K562 (cell line): ENCODE measurements around the gene SORBS2. TPM values are rescaled to one million over a fixed set of nuclear protein-coding genes. Genes with fewer than 3 reads are reported as not detected.

Experiments
- ATAC-seq: fragments of 200-7000 bp; cut with Tn5 transposase; 3 replicates; pipeline ENCODE4 v1.9.1; 2020; ENCODE audit warnings: moderate library complexity
- BruUV-seq: library from RNA; stranded (reverse); fragments of 400-500 nt; replicated peaks from 2 replicates; lab custom pipeline; 2021; lab: Mats Ljungman, UMichigan
- CTCF ChIA-PET: fragments of 300-600 bp; formaldehyde crosslinking; extraction: SDS; loops from one replicate; lab custom pipeline; 2021; ENCODE audit warnings: low intra/inter-chr PET ratio; lab: Yijun Ruan, JAX
- POLR2A ChIA-PET: fragments of 300-600, 350-650 bp; sonication (Branson Sonifier 250); formaldehyde crosslinking; extraction: SDS; loops from one replicate; lab custom pipeline; 2021; ENCODE audit warnings: antibody characterized with exemption, inconsistent platforms; lab: Yijun Ruan, JAX
- DNase-seq, 4 experiments: peaks; one replicate each; pipeline versions ENCODE4 v3.0.0 to v3.0.0-alpha.2; 2011 to 2018; ENCODE audit warnings: low spot score in 3 of 4, mixed read lengths in 3 of 4; ENCODE audit errors: extremely low read depth in 1 of 4
- FAIRE-seq: peaks from 2 replicates; lab custom pipeline; 2011; peaks lifted over from hg19 to GRCh38; lab: Jason Lieb, UNC
- H2AFZ ChIP-seq: 2 replicates; pipeline ENCODE4 v1.6.0; 2011; ENCODE audit warnings: low read depth, low read length, control low read depth, inconsistent platforms
- H3K27ac ChIP-seq: fragments of 200-600 bp; 3 replicates; pipeline ENCODE4 v1.8.0; 2011; ENCODE audit warnings: low read depth, mild to moderate bottlenecking, control low read depth, inconsistent platforms, low read length, moderate library complexity, mixed read lengths; ENCODE audit errors: extremely low read depth
- H3K27me3 ChIP-seq, 2 experiments: fragments of 300-600 bp in 1 of 2; 2 replicates in 1 of 2; 3 replicates in 1 of 2; pipeline versions ENCODE4 v1.6.0 to v1.8.0; 2011; ENCODE audit warnings: inconsistent platforms in 2 of 2, low read length in 2 of 2, mild to moderate bottlenecking in 1 of 2, mixed read lengths in 1 of 2, moderate library complexity in 1 of 2; ENCODE audit not compliant: control insufficient read depth in 2 of 2, insufficient read depth in 2 of 2
- H3K36me3 ChIP-seq: fragments of 300-600 bp; 3 replicates; pipeline ENCODE4 v1.8.0; 2011; ENCODE audit warnings: mild to moderate bottlenecking, low read length, inconsistent platforms; ENCODE audit not compliant: control insufficient read depth, insufficient read depth
- H3K4me1 ChIP-seq, 2 experiments: fragments of 200-600 bp in 1 of 2; replicated peaks in 1 of 2; 2 replicates in 1 of 2; 3 replicates in 1 of 2; pipeline versions ENCODE4 v1.5.1 to v1.8.0; 2011; ENCODE audit warnings: inconsistent platforms in 2 of 2, low read length in 2 of 2, mild to moderate bottlenecking in 1 of 2, mixed read lengths in 1 of 2, moderate library complexity in 1 of 2; ENCODE audit not compliant: control insufficient read depth in 2 of 2, insufficient read depth in 2 of 2
- H3K4me2 ChIP-seq: 2 replicates; pipeline ENCODE4 v1.6.1; 2011; ENCODE audit warnings: low read length, control low read depth, inconsistent platforms, mixed read lengths; ENCODE audit not compliant: insufficient read depth
- H3K4me3 ChIP-seq: fragments of 200-600 bp; sonication (generic), shearing (Covaris generic); 2 replicates; pipeline ENCODE4 v1.5.1; 2016; ENCODE audit warnings: control low read depth, inconsistent platforms
- H3K79me2 ChIP-seq: fragments of 200-600 bp; 3 replicates; pipeline ENCODE4 v1.8.0; 2011; ENCODE audit warnings: low read length, inconsistent platforms; ENCODE audit not compliant: control insufficient read depth, insufficient read depth
- H3K9ac ChIP-seq, 2 experiments: 2 replicates each; pipeline versions ENCODE4 v1.6.0 to v1.6.1; 2011; ENCODE audit warnings: low read depth in 2 of 2, low read length in 2 of 2, control low read depth in 1 of 2, inconsistent platforms in 1 of 2, mild to moderate bottlenecking in 1 of 2, mixed read lengths in 1 of 2; ENCODE audit not compliant: insufficient read depth in 1 of 2
- H3K9me1 ChIP-seq: one replicate; pipeline ENCODE4 v1.6.0; 2011; ENCODE audit warnings: inconsistent platforms, mild to moderate bottlenecking, low read length, moderate library complexity; ENCODE audit not compliant: control insufficient read depth, insufficient read depth
- H3K9me3 ChIP-seq: replicated peaks from 2 replicates; pipeline ENCODE4 v1.5.1; 2011; ENCODE audit warnings: low read depth, low read length, inconsistent platforms; ENCODE audit not compliant: control insufficient read depth, insufficient read depth
- H4K20me1 ChIP-seq: replicated peaks from 2 replicates; pipeline ENCODE4 v1.6.1; 2011; ENCODE audit warnings: low read length, inconsistent platforms, mixed read lengths; ENCODE audit not compliant: control insufficient read depth, insufficient read depth
- SLC30A9 ChIP-seq: fragments of 250-450 bp; sonication (Bioruptor Pico); IDR thresholded peaks from 2 replicates; pipeline ENCODE4 v1.8.0; 2022; ENCODE audit warnings: mild to moderate bottlenecking, moderate library complexity
- WGBS: fragments of 100-300 bp; shearing (Covaris generic); methylation state at CpG from one replicate; pipeline ENCODE4 v1.1.6; 2016; ENCODE audit warnings: low coverage, mixed read lengths; ENCODE audit not compliant: insufficient coverage; ENCODE audit errors: missing lambda C conversion rate; 5-methylcytosine and 5-hydroxymethylcytosine counted together
- in situ Hi-C: fragments of 300-500 bp; cut with MboI; formaldehyde crosslinking; loops from 4 replicates; pipeline ENCODE4 v1.15.0; 2018; ENCODE audit warnings: inconsistent platforms, mixed read lengths
- intact Hi-C: fragments of 100-400 bp; cut with micrococcal nuclease; formaldehyde crosslinking; loops from 2 replicates; pipeline ENCODE4 v1.14.2; 2022
- polyA plus RNA-seq, 8 experiments: library from polyadenylated mRNA; depleted of rRNA in 4 of 8; stranded (reverse) in 5 of 8; unstranded in 3 of 8; fragments of >200 nt; fragmentation: Nextera tagmentation in 2 of 8; fragmentation: Illumina TruSeq in 1 of 8; extraction: Ambion mirVana in 2 of 8; extraction: Trizol in 1 of 8; gene quantifications; 2 replicates each; pipeline versions ENCODE4 v1.2.1 to v1.2.3, GENCODE V29; 2011 to 2014; ENCODE audit warnings: inconsistent platforms in 1 of 8, missing spikeins in 1 of 8
- total RNA-seq, 7 experiments: library from RNA; depleted of rRNA in 6 of 7; stranded (reverse); fragments of >200 nt in 6 of 7; fragmentation: Illumina TruSeq in 2 of 7; extraction: Trizol in 2 of 7; gene quantifications; 2 replicates each; pipeline versions ENCODE4 v1.2.1 to v1.2.3, GENCODE V29; 2011 to 2021; ENCODE audit warnings: low replicate concordance in 1 of 7
- TF ChIP-seq, protein P1 (sequence below): fragments of 250-450 bp; sonication (Bioruptor Pico); IDR thresholded peaks from 2 replicates; pipeline ENCODE4 v1.8.0; 2022; ENCODE audit warnings: moderate library complexity, mild to moderate bottlenecking, inconsistent platforms

The SORBS2 gene
- total and polyA plus RNA-seq, 9 of the 15 experiments (the other 6 are each of a cell fraction or from before 2014, with no cell fraction given): 0.29 TPM; not detected in 8

- CTCF ChIA-PET: no interaction called here
- WGBS: 2% methylated on average over 11 of the region's 11 CpGs
- Histone ChIP-seq H3K9ac (no peak overlapping the region), H3K4me3 (no peak overlapping the region), H3K9me3 (no peaks in the 10 kb centered on the region), H3K36me3 (no peaks in the 10 kb centered on the region), H2AFZ (no peak overlapping the region), H3K4me1 (no peaks in the 10 kb centered on the region), H3K79me2 (no peaks in the 10 kb centered on the region), H3K27ac (no peak overlapping the region), H3K9me1 (no peaks in the 10 kb centered on the region), H3K4me2 (no peak overlapping the region), H3K27me3 (peaks cover 8 to 25% of the 10 kb centered on the region in 2 experiments; a peak in 4 of 5 replicates), H4K20me1 (no peaks in the 10 kb centered on the region; the same call in 1 of the 2 replicates)
- ATAC-seq (no peak), DNase-seq (no peak), FAIRE-seq (no peak)
- TF ChIP-seq, protein P1, sequence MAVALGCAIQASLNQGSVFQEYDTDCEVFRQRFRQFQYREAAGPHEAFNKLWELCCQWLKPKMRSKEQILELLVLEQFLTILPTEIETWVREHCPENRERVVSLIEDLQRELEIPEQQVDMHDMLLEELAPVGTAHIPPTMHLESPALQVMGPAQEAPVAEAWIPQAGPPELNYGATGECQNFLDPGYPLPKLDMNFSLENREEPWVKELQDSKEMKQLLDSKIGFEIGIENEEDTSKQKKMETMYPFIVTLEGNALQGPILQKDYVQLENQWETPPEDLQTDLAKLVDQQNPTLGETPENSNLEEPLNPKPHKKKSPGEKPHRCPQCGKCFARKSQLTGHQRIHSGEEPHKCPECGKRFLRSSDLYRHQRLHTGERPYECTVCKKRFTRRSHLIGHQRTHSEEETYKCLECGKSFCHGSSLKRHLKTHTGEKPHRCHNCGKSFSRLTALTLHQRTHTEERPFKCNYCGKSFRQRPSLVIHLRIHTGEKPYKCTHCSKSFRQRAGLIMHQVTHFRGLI (CRISPR knock-in tag): no peak
- no peak for TF ChIP-seq SLC30A9 (CRISPR knock-in tag)
- in situ Hi-C loops: no loop called here
- intact Hi-C loops: no loop called here
- POLR2A ChIA-PET: interaction anchor here (1.2 kb wide), 1 partner anchor 10 kb away, joined by 3 read pairs; no protein-coding TSS in a partner anchor
- BruUV-seq: no TSS peak
Observed at GRCh38 chr4:185778307-185778706, 33.7 kb downstream of the SORBS2 start.
